ENCODE results near the gene NXPH3.

NXPH3 gene

DNA sequence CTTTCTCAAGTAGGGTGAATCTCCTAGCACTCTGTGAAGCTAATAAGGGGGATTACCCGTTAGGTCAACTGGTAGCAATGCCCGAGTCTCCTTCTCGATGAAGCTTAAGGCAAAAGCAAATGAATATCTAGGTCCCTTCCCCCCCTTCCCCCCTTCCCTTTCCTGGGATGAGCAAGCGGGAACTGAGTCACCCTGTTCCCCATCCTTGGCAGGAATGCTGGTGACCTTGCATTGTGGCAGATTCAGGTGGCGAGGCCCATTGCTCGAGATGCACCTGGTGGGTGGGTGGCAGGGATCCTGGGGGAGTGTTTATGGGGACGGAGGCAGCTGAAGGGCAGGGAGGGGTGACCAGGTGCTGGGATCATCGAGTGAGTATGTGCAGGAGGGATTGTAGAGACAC lies 7.1 kb downstream of the NXPH3 start:
- no peak overlapping the region for H3K4me3 ChIP-seq (replicated peaks; ENCODE audit: low read depth, low read length)
- no peaks in the 10 kb centered on the region for H3K27me3 ChIP-seq (replicated peaks; ENCODE audit: control insufficient read depth, insufficient read depth, low read length)
- no peak for DNase-seq (ENCODE audit: extremely low read depth, insufficient read length)
- H3K36me3 ChIP-seq (ENCODE audit: control insufficient read depth, insufficient read depth, low read length): no peaks in the 10 kb centered on the region
- no peak for TF ChIP-seq CTCF (IDR thresholded peaks at IDR 0.05; ENCODE audit: insufficient read depth, low read length, poor library complexity, severe bottlenecking)

- Histone ChIP-seq H3K4me3 (replicated peaks; ENCODE audit: low read depth, low read length) (no peak overlapping the region), H3K36me3 (ENCODE audit: control insufficient read depth, insufficient read depth, low read length) (no peaks in the 10 kb centered on the region), H3K27me3 (replicated peaks; ENCODE audit: control insufficient read depth, insufficient read depth, low read length) (no peaks in the 10 kb centered on the region)
- TF ChIP-seq CTCF (IDR thresholded peaks at IDR 0.05; ENCODE audit: insufficient read depth, low read length, poor library complexity, severe bottlenecking): no peak
- DNase-seq (ENCODE audit: extremely low read depth, insufficient read length): no peak
These were observed 7.6 kb downstream of the NXPH3 start for GRCh38 chr17:49583226-49583625.

DNA sequence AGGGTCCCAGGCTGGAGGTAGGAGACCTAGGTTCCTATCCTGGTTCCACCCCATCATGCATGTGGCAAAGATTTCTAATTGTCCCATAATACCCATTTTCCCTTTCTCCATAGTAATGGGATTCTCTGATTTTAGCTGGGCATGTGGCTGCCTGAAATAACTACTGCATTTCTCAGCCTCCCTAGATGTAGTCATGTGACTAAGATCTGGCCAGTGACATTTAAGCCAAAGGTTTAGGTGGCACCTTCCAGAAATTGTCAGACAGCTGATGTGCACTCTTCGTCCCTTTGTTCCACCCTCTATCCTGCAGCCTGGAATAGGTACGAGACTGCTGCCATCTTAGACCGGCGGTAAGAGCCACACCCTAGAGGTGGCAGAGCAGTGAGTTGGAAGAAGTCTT lies 8.2 kb downstream of the NXPH3 start:
- DNase-seq (ENCODE audit: extremely low read depth, insufficient read length): no peak
- TF ChIP-seq CTCF (IDR thresholded peaks at IDR 0.05; ENCODE audit: insufficient read depth, low read length, poor library complexity, severe bottlenecking): no peak
- Histone ChIP-seq H3K4me3 (replicated peaks; ENCODE audit: low read depth, low read length) (no peak overlapping the region), H3K27me3 (replicated peaks; ENCODE audit: control insufficient read depth, insufficient read depth, low read length) (no peaks in the 10 kb centered on the region), H3K36me3 (ENCODE audit: control insufficient read depth, insufficient read depth, low read length) (no peaks in the 10 kb centered on the region; the same call in 1 of the 2 replicates)

- no peak for DNase-seq (ENCODE audit: extremely low read depth, insufficient read length)
- no peak for TF ChIP-seq CTCF (IDR thresholded peaks at IDR 0.05; ENCODE audit: insufficient read depth, low read length, poor library complexity, severe bottlenecking)
- Histone ChIP-seq H3K27me3 (replicated peaks; ENCODE audit: control insufficient read depth, insufficient read depth, low read length) (no peaks in the 10 kb centered on the region), H3K36me3 (ENCODE audit: control insufficient read depth, insufficient read depth, low read length) (no peaks in the 10 kb centered on the region; the same call in 1 of the 2 replicates), H3K4me3 (replicated peaks; ENCODE audit: low read depth, low read length) (no peak overlapping the region)
These were observed 9.9 kb downstream of the NXPH3 start for GRCh38 chr17:49585422-49586027.

- no peak for TF ChIP-seq CTCF (IDR thresholded peaks at IDR 0.05; ENCODE audit: insufficient read depth, low read length, poor library complexity, severe bottlenecking)
- Histone ChIP-seq H3K36me3 (ENCODE audit: control insufficient read depth, insufficient read depth, low read length) (no peaks in the 10 kb centered on the region; the same call in 1 of the 2 replicates), H3K27me3 (replicated peaks; ENCODE audit: control insufficient read depth, insufficient read depth, low read length) (no peaks in the 10 kb centered on the region), H3K4me3 (replicated peaks; ENCODE audit: low read depth, low read length) (no peak overlapping the region)
- no peak for DNase-seq (ENCODE audit: extremely low read depth, insufficient read length)
These were observed 11.8 kb downstream of the NXPH3 start for GRCh38 chr17:49587366-49588073.
